ENCODE data around the gene CCDC88C. TPM values are rescaled to one million over a fixed set of nuclear protein-coding genes. Genes with fewer than 3 reads are reported as not detected.

CCDC88C gene
- total RNA-seq, 1 experiment from 2014 or later = 21.3 TPM

GRCh38 chr14:91245029-91245428, 172.6 kb downstream of the CCDC88C start:
- ChIA-PET CTCF (no interaction called here), POLR2A (no interaction called here)
- H3K27me3 ChIP-seq (ENCODE audit: control insufficient read depth, insufficient read depth, low read length) = no peaks in the 10 kb centered on the region
- intact Hi-C loops (cut with micrococcal nuclease; ENCODE audit: unreplicated experiment) = no loop called here
- DNase-seq (ENCODE audit: low read depth, low spot score) (no peak), ATAC-seq (no peak)
- BruUV-seq (replicated peaks) = no TSS peak
- no peaks in the 10 kb centered on the region for H3K36me3 ChIP-seq (ENCODE audit: control insufficient read depth, insufficient read depth, low read length)
- no peak overlapping the region for H3K4me3 ChIP-seq (ENCODE audit: low read depth in 2 of 2, low read length in 2 of 2)
- no peaks in the 10 kb centered on the region for H3K4me1 ChIP-seq (ENCODE audit: control insufficient read depth, insufficient read depth, low read length)
- no peaks in the 10 kb centered on the region for H3K9me3 ChIP-seq (ENCODE audit: control insufficient read depth, insufficient read depth, low read depth, low read length)
- no peak overlapping the region for H3K27ac ChIP-seq (ENCODE audit: low read length)
- no peak for TF ChIP-seq POLR2AphosphoS5 (IDR thresholded peaks at IDR 0.05; ENCODE audit: low read depth, low read length)
- no peak for TF ChIP-seq SIN3A (IDR thresholded peaks at IDR 0.05; ENCODE audit: borderline replicate concordance, insufficient read depth, low read depth, low read length)
- TF ChIP-seq, protein P1, sequence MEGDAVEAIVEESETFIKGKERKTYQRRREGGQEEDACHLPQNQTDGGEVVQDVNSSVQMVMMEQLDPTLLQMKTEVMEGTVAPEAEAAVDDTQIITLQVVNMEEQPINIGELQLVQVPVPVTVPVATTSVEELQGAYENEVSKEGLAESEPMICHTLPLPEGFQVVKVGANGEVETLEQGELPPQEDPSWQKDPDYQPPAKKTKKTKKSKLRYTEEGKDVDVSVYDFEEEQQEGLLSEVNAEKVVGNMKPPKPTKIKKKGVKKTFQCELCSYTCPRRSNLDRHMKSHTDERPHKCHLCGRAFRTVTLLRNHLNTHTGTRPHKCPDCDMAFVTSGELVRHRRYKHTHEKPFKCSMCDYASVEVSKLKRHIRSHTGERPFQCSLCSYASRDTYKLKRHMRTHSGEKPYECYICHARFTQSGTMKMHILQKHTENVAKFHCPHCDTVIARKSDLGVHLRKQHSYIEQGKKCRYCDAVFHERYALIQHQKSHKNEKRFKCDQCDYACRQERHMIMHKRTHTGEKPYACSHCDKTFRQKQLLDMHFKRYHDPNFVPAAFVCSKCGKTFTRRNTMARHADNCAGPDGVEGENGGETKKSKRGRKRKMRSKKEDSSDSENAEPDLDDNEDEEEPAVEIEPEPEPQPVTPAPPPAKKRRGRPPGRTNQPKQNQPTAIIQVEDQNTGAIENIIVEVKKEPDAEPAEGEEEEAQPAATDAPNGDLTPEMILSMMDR (IDR thresholded peaks at IDR 0.05) = no peak
- no peak for TF ChIP-seq TCF7L2 (IDR thresholded peaks at IDR 0.05; ENCODE audit: low read depth, low read length)
- TF ChIP-seq REST (IDR thresholded peaks at IDR 0.05; ENCODE audit: insufficient read depth in 1 of 2, low read depth in 2 of 2, low read length in 1 of 2) = no peak
- in situ Hi-C loops (cut with HindIII; ENCODE audit: low pct_unique_long_range_greater_than_20kb, low sequenced_read_pairs) = no loop called here

GRCh38 chr14:91244501-91244901, 173.1 kb downstream of the CCDC88C start, which contains the start of gene GPR68:
Gene GPR68 (minus strand): TSS chr14:91244704. CDS start chr14:91235050, 9,654 bp downstream.
- in situ Hi-C loops (cut with HindIII; ENCODE audit: low pct_unique_long_range_greater_than_20kb, low sequenced_read_pairs) = no loop called here
- Histone ChIP-seq H3K4me1 (ENCODE audit: control insufficient read depth, insufficient read depth, low read length) (no peaks in the 10 kb centered on the region), H3K27ac (ENCODE audit: low read length) (no peak within 1 kb of the TSS), H3K9me3 (ENCODE audit: control insufficient read depth, insufficient read depth, low read depth, low read length) (no peaks in the 10 kb centered on the region), H3K4me3 (ENCODE audit: low read depth in 2 of 2, low read length in 2 of 2) (no peak within 1 kb of the TSS), H3K36me3 (ENCODE audit: control insufficient read depth, insufficient read depth, low read length) (no peaks in the 10 kb centered on the region), H3K27me3 (ENCODE audit: control insufficient read depth, insufficient read depth, low read length) (no peaks in the 10 kb centered on the region)
- intact Hi-C loops (cut with micrococcal nuclease; ENCODE audit: unreplicated experiment) = no loop called here
- POLR2A ChIA-PET = no interaction called here
- no peak for ATAC-seq
- BruUV-seq (replicated peaks) = no TSS peak
- DNase-seq (ENCODE audit: low read depth, low spot score) = no peak
- TF ChIP-seq REST (IDR thresholded peaks at IDR 0.05; ENCODE audit: insufficient read depth in 1 of 2, low read depth in 2 of 2, low read length in 1 of 2) (no peak), POLR2AphosphoS5 (IDR thresholded peaks at IDR 0.05; ENCODE audit: low read depth, low read length) (no peak), SIN3A (IDR thresholded peaks at IDR 0.05; ENCODE audit: borderline replicate concordance, insufficient read depth, low read depth, low read length) (no peak), TCF7L2 (IDR thresholded peaks at IDR 0.05; ENCODE audit: low read depth, low read length) (no peak)
- TF ChIP-seq, protein P1 (IDR thresholded peaks at IDR 0.05) = no peak
- CTCF ChIA-PET = no interaction called here
